H1 (cell line): ENCODE results near the gene NOL12. TPM values are rescaled to one million over a fixed set of nuclear protein-coding genes. Genes with fewer than 3 reads are reported as not detected.

Experiments used
- ATF3 ChIP-seq: IDR thresholded peaks from 2 replicates; pipeline ENCODE4 v1.6.1; 2011; ENCODE audit warnings: low read depth, mild to moderate bottlenecking, low read length; ENCODE audit not compliant: insufficient read depth
- BRCA1 ChIP-seq: IDR thresholded peaks from 2 replicates; pipeline ENCODE4 v1.6.1; 2012; ENCODE audit warnings: low read depth, low read length, improper control_type of control experiment
- CHD1 ChIP-seq: IDR thresholded peaks from 2 replicates; pipeline ENCODE4 v1.6.1; 2012; ENCODE audit warnings: low read depth, low read length, improper control_type of control experiment
- EZH2 ChIP-seq: fragments of 200-600 bp; sonication (generic); IDR thresholded peaks from 2 replicates; pipeline ENCODE4 v1.7.1; 2012; ENCODE audit warnings: low read depth, mild to moderate bottlenecking, moderate library complexity, low read length, inconsistent platforms; ENCODE audit not compliant: severe bottlenecking
- FOSL1 ChIP-seq: IDR thresholded peaks from 2 replicates; pipeline ENCODE4 v1.6.1; 2011; ENCODE audit warnings: mild to moderate bottlenecking, low read depth, low read length, moderate library complexity; ENCODE audit not compliant: insufficient read depth
- JUN ChIP-seq: IDR thresholded peaks from 2 replicates; pipeline ENCODE4 v1.6.1; 2011; ENCODE audit warnings: low read depth, mild to moderate bottlenecking, improper control_type of control experiment, low read length
- KDM1A ChIP-seq: fragments of 200-600, 300-600 bp; sonication (generic); IDR thresholded peaks from 2 replicates; pipeline ENCODE4 v1.7.1; 2016; ENCODE audit warnings: mild to moderate bottlenecking, low read length, borderline replicate concordance
- KDM5A ChIP-seq: fragments of 200-600 bp; IDR thresholded peaks from 2 replicates; pipeline ENCODE4 v1.7.1; 2012; ENCODE audit warnings: mild to moderate bottlenecking, low read length, inconsistent platforms, mixed read lengths
- NANOG ChIP-seq: IDR thresholded peaks from 2 replicates; pipeline ENCODE4 v1.6.1; 2011; ENCODE audit warnings: low read length, low read depth, mild to moderate bottlenecking, inconsistent platforms; ENCODE audit not compliant: insufficient read depth, poor library complexity, severe bottlenecking
- NRF1 ChIP-seq: IDR thresholded peaks from 2 replicates; pipeline ENCODE4 v1.6.1; 2011; ENCODE audit warnings: mild to moderate bottlenecking, low read depth, low read length, improper control_type of control experiment
- PHF8 ChIP-seq: fragments of 200-600 bp; sonication (generic); conservative IDR thresholded peaks from 2 replicates; pipeline ENCODE4 v1.7.1; 2012; ENCODE audit warnings: low read depth, mild to moderate bottlenecking, inconsistent platforms, low read length, moderate library complexity
- POLR2A ChIP-seq, 2 experiments: IDR thresholded peaks; 1 replicate in 1 of 2; 2 replicates in 1 of 2; pipeline ENCODE4 v1.6.1; 2011; ENCODE audit warnings: low read depth in 2 of 2, low read length in 2 of 2, mild to moderate bottlenecking in 2 of 2; ENCODE audit errors: control extremely low read depth in 1 of 2
- POLR2AphosphoS5 ChIP-seq: IDR thresholded peaks from 2 replicates; pipeline ENCODE4 v1.6.1; 2011; ENCODE audit warnings: low read depth, low read length
- RBBP5 ChIP-seq: IDR thresholded peaks from 2 replicates; pipeline ENCODE4 v1.7.1; 2012; ENCODE audit warnings: low read depth, mild to moderate bottlenecking, inconsistent platforms, low read length, moderate library complexity, borderline replicate concordance
- RFX5 ChIP-seq: IDR thresholded peaks from 2 replicates; pipeline ENCODE4 v1.6.1; 2011; ENCODE audit warnings: low read depth, low read length, improper control_type of control experiment, borderline replicate concordance
- RXRA ChIP-seq: IDR thresholded peaks from 2 replicates; pipeline ENCODE4 v1.6.1; 2011; ENCODE audit warnings: low read depth, mild to moderate bottlenecking, low read length, moderate library complexity; ENCODE audit not compliant: insufficient read depth
- SIX5 ChIP-seq: IDR thresholded peaks from 2 replicates; pipeline ENCODE4 v1.6.1; 2011; ENCODE audit warnings: mild to moderate bottlenecking, low read depth, low read length
- SP1 ChIP-seq: IDR thresholded peaks from 2 replicates; pipeline ENCODE4 v1.6.1; 2011; ENCODE audit warnings: low read depth, low read length
- SP2 ChIP-seq: IDR thresholded peaks from 2 replicates; pipeline ENCODE4 v1.6.1; 2012; ENCODE audit warnings: mild to moderate bottlenecking, low read length, inconsistent platforms
- SP4 ChIP-seq: IDR thresholded peaks from 2 replicates; pipeline ENCODE4 v1.6.1; 2012; ENCODE audit warnings: low read length, inconsistent platforms
- SRF ChIP-seq: IDR thresholded peaks from 2 replicates; pipeline ENCODE4 v1.6.1; 2011; ENCODE audit warnings: mild to moderate bottlenecking, low read depth, low read length, moderate library complexity
- SUZ12 ChIP-seq: fragments of 200-600 bp; sonication (generic); IDR thresholded peaks from 2 replicates; pipeline ENCODE4 v1.6.1; 2012; ENCODE audit warnings: mild to moderate bottlenecking, inconsistent platforms, low read length, moderate library complexity, mixed read lengths
- TAF1 ChIP-seq: IDR thresholded peaks from 2 replicates; pipeline ENCODE4 v1.6.1; 2011; ENCODE audit warnings: mild to moderate bottlenecking, low read depth, low read length
- TBP ChIP-seq: IDR thresholded peaks from 2 replicates; pipeline ENCODE4 v1.6.1; 2011; ENCODE audit warnings: low read depth, low read length, improper control_type of control experiment
- ZNF274 ChIP-seq: IDR thresholded peaks from 2 replicates; pipeline ENCODE4 v1.7.0; 2012; ENCODE audit warnings: low read length, borderline replicate concordance; ENCODE audit errors: extremely low read depth
- polyA plus RNA-seq, 7 experiments: library from polyadenylated mRNA; depleted of rRNA in 3 of 7; stranded (reverse) in 5 of 7; unstranded in 2 of 7; fragments of >200 nt in 5 of 7; fragments of 200-250 nt in 2 of 7; gene quantifications; 1 replicate in 5 of 7; 2 replicates in 1 of 7; 4 replicates in 1 of 7; pipeline versions ENCODE4 v1.2.1 to v1.2.3, GENCODE V29; 2011 to 2013; ENCODE audit warnings: missing spikeins in 2 of 7, mixed read lengths in 2 of 7
- total RNA-seq: library from RNA; stranded (reverse); fragmentation: NEBNext Ultra II Directional; extraction: Animal tissue kit (Norgen Biotek cat#: 25700); gene quantifications from 2 replicates; pipeline ENCODE4 v1.2.1, GENCODE V29; 2021

The NOL12 gene
- total and polyA plus RNA-seq, 2 of the 8 experiments (the other 6 are each of a cell fraction or from before 2014, with no cell fraction given), result 25.3 to 28.3 TPM

GRCh38 chr22:37676736-37677492 is 9.2 kb upstream of the NOL12 start (continued):
- TF ChIP-seq PHF8, result no peak
- TF ChIP-seq CHD1, result no peak
- no peak for TF ChIP-seq RXRA
- TF ChIP-seq NRF1, result no peak
- TF ChIP-seq SRF, result no peak
- TF ChIP-seq SIX5, result no peak
- no peak for TF ChIP-seq FOSL1
- TF ChIP-seq BRCA1, result no peak
- no peak for TF ChIP-seq RFX5
- TF ChIP-seq ATF3, result no peak
- no peak for TF ChIP-seq TBP
- no peak for TF ChIP-seq SUZ12
- TF ChIP-seq SP4, result no peak
- TF ChIP-seq POLR2AphosphoS5, result no peak
- TF ChIP-seq KDM5A, result no peak
- peak; percentile 34; the same call in 1 of the 2 replicates for TF ChIP-seq KDM1A
- TF ChIP-seq JUN, result no peak
- TF ChIP-seq SP2, result no peak
- TF ChIP-seq ZNF274, result no peak
- TF ChIP-seq TAF1, result no peak
- TF ChIP-seq NANOG, result no peak
- TF ChIP-seq EZH2, result no peak
- TF ChIP-seq SP1, result peak; percentile 45; the same call in 1 of the 2 replicates
- TF ChIP-seq RBBP5, result no peak; the same call in 1 of the 2 replicates
- peak in 1 of 2 experiments; percentile 26; a peak in 1 of 3 replicates for TF ChIP-seq POLR2A (IDR thresholded peaks at IDR 0.05; ENCODE audit: control extremely low read depth in 1 of 2, low read depth in 2 of 2, low read length in 2 of 2)
- TF ChIP-seq, all 59 proteins: peak for 12
